ENCODE measurements around the gene NTSR1.

Gene NTSR1

DNA sequence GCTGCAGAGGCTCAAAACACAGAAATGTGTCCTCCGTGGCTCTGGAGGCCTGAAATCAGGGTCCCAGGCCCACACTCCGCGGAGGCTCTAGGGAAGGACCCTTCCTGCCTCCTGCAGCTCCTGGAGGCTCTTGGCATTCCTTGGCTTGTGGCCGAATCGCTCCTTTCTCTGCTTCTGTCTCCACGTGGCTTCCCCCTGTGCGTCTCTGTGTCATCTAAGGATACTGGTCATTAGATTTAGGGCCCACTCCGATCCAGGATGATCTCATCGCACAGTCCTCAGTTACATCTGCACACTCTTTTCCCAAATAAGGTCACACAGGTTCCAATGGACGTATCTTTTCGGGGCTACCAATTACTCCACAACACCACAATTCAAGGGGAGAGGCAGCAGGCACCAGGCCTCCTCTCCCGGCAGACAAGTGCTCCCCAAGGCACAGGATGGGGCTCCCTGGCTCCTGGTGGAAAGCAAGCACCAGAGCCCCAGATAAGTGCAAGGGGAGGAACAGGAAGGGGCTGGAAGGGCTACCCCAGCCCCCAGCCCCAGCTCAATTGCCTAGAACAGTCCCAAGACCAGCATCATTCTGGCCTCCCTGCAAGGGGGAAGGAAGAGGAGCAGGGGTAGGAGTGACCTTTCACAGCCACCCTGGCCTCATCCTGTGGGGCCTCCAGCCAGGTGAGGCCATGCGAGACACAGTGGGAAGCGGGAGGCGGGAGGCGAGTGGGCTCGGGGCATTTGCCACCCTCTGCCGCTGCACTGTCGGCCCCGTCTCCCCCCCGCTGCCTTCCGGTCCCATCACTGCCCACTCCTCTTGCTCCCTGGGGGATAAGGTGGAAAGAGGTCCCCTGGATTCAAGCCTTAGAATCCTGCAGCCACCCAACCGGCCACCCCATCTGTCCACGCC is 16.3 kb downstream of the NTSR1 start:
- Histone ChIP-seq H3K27ac (peak overlapping the region in 4 of 11 experiments; percentile 87 to 95 (median 92); a peak in 3 of 22 replicates), H3K36me3 (peaks cover 0 to 4% (median 0%) of the 10 kb centered on the region in 11 experiments; a peak in 1 of 22 replicates), H3K4me2 (peak overlapping the region; percentile 79 to 98 (median 94)), H3K4me1 (peaks cover 67 to 87% (median 85%) of the 10 kb centered on the region in 10 experiments), H3K27me3 (peaks cover 0 to 41% (median 0%) of the 10 kb centered on the region in 11 experiments; a peak in 6 of 22 replicates), H3K4me3 (peak overlapping the region in 4 of 10 experiments; percentile 9 to 39 (median 11); a peak in 7 of 20 replicates), H4K20me1 (no peaks in the 10 kb centered on the region), H3K9me3 (replicated peaks in 1 of 11) (peaks cover 20 to 27% (median 21%) of the 10 kb centered on the region in 11 experiments), H3K9ac (peak overlapping the region in 5 of 11 experiments; percentile 14 to 79 (median 35); a peak in 8 of 22 replicates)
- no peak for TF ChIP-seq Cebpa-rat (IDR thresholded peaks at IDR 0.05)

DNA sequence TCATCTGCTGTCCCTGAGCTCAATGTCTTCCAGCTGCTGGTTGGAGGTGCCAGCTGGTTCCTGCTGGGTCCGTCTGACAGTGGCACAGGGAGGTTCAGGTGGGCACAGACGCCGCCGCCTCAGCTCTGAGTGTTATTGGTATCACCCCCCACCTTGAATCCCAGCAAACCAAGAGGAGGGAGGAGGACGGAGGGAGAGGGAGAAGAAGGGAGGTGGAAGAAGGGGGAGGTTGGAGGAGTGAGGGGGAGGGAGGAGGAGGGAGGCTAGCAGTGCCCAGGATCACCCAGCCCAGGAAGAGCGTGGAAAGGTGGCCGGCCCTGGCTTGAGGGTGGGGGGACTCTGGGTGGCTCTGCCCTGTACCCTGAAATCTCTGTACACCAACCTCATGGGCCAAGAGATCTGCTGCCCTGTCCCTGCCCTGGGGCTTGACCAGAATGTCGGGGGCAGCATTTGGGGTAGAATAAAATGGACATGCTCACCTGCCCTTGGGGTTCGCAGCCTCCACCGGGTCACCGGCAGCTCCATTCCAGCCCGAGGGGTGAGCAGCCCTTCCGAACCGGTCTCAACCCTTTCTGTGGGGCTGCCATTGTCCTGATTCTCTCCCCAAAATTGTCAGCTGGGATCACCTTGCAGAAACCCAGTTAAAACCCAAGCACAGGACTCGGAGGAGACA is 17.1 kb downstream of the NTSR1 start:
- peaks cover 12 to 19% (median 17%) of the 10 kb centered on the region in 11 experiments for H3K9me3 ChIP-seq (replicated peaks in 1 of 11)
- TF ChIP-seq Cebpa-rat (IDR thresholded peaks at IDR 0.05), result no peak
- peak overlapping the region in 7 of 11 experiments; percentile 1 to 95 (median 87); a peak in 11 of 22 replicates for H3K27ac ChIP-seq
- peak overlapping the region in 5 of 10 experiments; percentile 10 to 47 (median 20); a peak in 7 of 20 replicates for H3K4me3 ChIP-seq
- H3K36me3 ChIP-seq, result peaks cover 0 to 4% (median 0%) of the 10 kb centered on the region in 11 experiments; a peak in 1 of 22 replicates
- H4K20me1 ChIP-seq, result no peaks in the 10 kb centered on the region
- peaks cover 67 to 94% (median 89%) of the 10 kb centered on the region in 10 experiments for H3K4me1 ChIP-seq
- H3K27me3 ChIP-seq, result peaks cover 0 to 41% (median 0%) of the 10 kb centered on the region in 11 experiments; a peak in 6 of 22 replicates
- H3K9ac ChIP-seq, result peak overlapping the region in 5 of 11 experiments; percentile 5 to 79 (median 42); a peak in 12 of 22 replicates
- H3K4me2 ChIP-seq, result peak overlapping the region; percentile 79 to 98 (median 94)

DNA sequence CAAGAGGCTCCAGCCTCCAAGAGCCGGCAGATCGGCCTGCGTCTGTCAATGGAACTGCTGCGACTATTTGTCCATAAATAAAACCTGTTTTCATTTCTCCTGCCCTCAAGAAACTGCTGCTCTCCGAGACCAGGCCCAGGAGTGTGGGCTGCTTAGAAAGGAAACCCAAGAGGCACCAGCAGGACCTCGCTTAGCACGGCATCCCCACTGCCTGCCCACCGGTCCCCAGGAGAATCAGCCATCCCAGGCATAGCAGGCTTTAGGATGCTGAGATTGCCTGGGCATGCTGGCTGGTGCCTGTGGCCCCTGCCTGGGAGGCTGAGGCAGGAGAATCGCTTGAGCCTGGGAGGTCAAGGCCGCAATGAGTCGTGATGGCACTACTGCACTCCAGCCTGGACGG is 17.6 kb downstream of the NTSR1 start:
- TF ChIP-seq Cebpa-rat (IDR thresholded peaks at IDR 0.05), result no peak
- peaks cover 7 to 13% (median 11%) of the 10 kb centered on the region in 11 experiments for H3K9me3 ChIP-seq (replicated peaks in 1 of 11)
- peaks cover 67 to 94% (median 89%) of the 10 kb centered on the region in 10 experiments for H3K4me1 ChIP-seq
- peak overlapping the region in 7 of 11 experiments; percentile 1 to 95 (median 87); a peak in 11 of 22 replicates for H3K27ac ChIP-seq
- H3K36me3 ChIP-seq, result no peaks in the 10 kb centered on the region; a peak in 1 of 22 replicates
- peak overlapping the region in 2 of 10 experiments; percentile 39 to 47; a peak in 5 of 20 replicates for H3K4me3 ChIP-seq
- peak overlapping the region; percentile 79 to 98 (median 94) for H3K4me2 ChIP-seq
- peak overlapping the region in 5 of 11 experiments; percentile 5 to 79 (median 42); a peak in 8 of 22 replicates for H3K9ac ChIP-seq
- no peaks in the 10 kb centered on the region for H4K20me1 ChIP-seq
- H3K27me3 ChIP-seq, result peaks cover 0 to 41% (median 0%) of the 10 kb centered on the region in 11 experiments; a peak in 6 of 22 replicates

DNA sequence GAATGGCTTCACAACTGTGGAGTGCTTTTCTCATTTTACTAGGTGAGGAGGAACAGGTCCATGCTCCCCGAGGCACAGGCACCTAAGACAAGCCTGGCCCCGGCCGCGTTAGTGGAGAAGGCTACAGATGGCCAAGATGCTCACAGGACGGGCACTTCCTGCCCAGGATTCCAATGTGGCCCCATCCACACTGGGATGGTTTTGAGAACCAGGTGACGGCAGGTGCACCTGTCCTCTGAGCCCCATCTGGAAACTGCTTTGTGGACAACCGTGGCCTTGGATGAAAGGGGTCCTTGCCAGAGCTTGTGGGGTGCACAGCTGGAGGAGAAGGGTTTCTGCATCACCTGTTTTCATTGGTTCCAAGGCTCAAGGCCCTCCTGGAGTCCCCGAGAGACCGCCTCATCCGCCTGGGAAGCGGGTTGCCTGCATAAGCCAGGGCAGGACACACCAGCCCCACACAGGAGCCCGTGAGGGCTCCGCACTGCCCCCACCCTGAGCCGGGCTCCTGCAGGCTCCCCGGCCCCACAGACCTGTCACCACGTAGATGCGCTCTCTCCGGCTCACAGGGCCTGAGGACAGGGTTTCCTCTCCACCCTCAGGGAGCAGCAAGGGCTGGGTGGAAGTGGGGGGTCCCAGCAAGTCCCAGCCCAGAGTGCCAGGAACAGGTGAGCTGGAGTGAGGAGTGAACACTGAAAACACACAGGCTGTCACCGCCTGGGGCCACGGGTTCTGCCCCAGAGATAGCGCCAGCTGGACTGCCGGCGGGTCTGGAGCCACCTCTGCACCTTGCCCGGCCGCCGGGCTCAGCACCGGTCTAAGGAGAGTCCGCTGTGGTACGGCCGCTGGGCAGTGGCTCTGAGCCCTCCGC is 18.3 kb downstream of the NTSR1 start:
- peaks cover 0 to 37% (median 0%) of the 10 kb centered on the region in 11 experiments; a peak in 6 of 22 replicates for H3K27me3 ChIP-seq
- peak overlapping the region in 8 of 10 experiments; percentile 13 to 56 (median 35); a peak in 11 of 20 replicates for H3K4me3 ChIP-seq
- no peak for TF ChIP-seq Cebpa-rat (IDR thresholded peaks at IDR 0.05)
- H3K36me3 ChIP-seq, result no peaks in the 10 kb centered on the region
- H3K4me2 ChIP-seq, result peak overlapping the region; percentile 79 to 98 (median 94)
- peaks cover 70 to 92% (median 91%) of the 10 kb centered on the region in 10 experiments for H3K4me1 ChIP-seq
- H3K27ac ChIP-seq, result peak overlapping the region in 10 of 11 experiments; percentile 66 to 95 (median 86); a peak in 20 of 22 replicates
- H4K20me1 ChIP-seq, result no peaks in the 10 kb centered on the region
- H3K9ac ChIP-seq, result peak overlapping the region in 10 of 11 experiments; percentile 49 to 80 (median 75); a peak in 19 of 22 replicates
- peaks cover 0 to 7% (median 4%) of the 10 kb centered on the region in 11 experiments; a peak in 15 of 22 replicates for H3K9me3 ChIP-seq (replicated peaks in 1 of 11)

DNA sequence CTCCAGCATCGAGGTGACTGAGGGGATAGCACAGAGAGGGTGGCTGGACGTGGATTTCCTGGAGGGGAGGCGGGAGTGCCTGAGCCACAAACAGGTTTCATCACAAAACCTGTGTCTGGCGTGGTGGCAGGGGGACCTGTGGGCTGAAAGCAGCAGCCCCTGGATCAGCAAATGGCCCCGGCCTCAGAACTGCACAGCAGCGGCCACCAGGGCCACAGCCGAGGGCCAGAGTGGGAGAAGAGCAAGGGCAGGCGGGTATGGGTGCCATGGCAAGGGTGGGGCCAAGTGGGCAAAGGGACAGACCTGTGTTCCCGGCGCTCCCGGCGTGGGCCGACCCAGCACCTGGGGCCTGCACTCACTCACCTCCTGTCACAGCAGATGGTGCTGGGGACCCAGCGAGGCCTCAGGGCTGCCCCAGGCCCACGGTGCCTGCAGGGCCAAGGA is 19.0 kb downstream of the NTSR1 start:
- peak overlapping the region in 9 of 10 experiments; percentile 7 to 56 (median 33); a peak in 13 of 20 replicates for H3K4me3 ChIP-seq
- peak overlapping the region in 10 of 11 experiments; percentile 49 to 80 (median 75); a peak in 20 of 22 replicates for H3K9ac ChIP-seq
- H3K36me3 ChIP-seq, result no peaks in the 10 kb centered on the region
- no peaks in the 10 kb centered on the region for H4K20me1 ChIP-seq
- peak overlapping the region; percentile 79 to 98 (median 94) for H3K4me2 ChIP-seq
- H3K4me1 ChIP-seq, result peaks cover 76 to 92% (median 92%) of the 10 kb centered on the region in 10 experiments
- peaks cover 0 to 31% (median 0%) of the 10 kb centered on the region in 11 experiments; a peak in 5 of 22 replicates for H3K27me3 ChIP-seq
- no peak for TF ChIP-seq Cebpa-rat (IDR thresholded peaks at IDR 0.05)
- peak overlapping the region in 10 of 11 experiments; percentile 66 to 95 (median 86); a peak in 20 of 22 replicates for H3K27ac ChIP-seq
- peaks cover 0 to 5% (median 0%) of the 10 kb centered on the region in 11 experiments; a peak in 2 of 22 replicates for H3K9me3 ChIP-seq (replicated peaks in 1 of 11)

DNA sequence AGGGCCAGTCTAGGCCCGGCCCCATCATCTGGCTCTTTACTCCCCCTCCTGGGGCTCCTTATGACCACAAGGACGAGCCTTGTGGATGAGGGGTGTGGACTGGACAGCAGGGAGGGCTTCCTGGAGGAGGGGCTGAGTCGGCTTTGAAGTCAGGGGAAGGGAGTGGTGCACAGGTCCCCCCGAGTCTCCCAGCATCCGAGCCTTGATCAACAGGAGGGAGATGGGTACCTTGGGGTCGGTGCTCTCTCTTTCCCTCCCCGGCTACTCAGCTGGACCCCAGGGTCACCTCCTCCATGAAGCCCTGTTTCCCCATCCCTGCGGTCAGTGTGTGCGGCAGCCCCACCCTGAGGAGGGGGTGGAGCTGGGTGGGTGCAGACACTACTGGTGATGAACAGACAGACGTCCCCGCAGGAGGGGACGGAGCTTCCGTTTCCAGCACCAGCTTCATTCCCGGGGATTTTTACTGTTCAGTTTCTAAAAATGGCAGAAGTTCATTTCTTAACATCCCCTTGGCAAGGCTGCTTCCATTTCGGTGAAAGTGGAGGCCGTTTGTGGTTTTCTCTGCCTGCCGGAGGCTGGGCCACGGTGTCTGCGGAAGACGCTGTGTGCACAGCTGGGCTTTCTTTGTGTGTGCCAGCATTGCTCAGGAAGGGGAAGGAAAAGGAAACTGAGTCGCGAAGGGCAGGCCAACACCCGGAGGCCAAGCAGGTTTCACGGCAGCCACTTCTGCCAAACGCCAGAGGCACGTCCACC is 19.6 kb downstream of the NTSR1 start:
- peak overlapping the region; percentile 0 to 56 (median 32); a peak in 12 of 20 replicates for H3K4me3 ChIP-seq
- peaks cover 0 to 5% (median 0%) of the 10 kb centered on the region in 11 experiments; a peak in 2 of 22 replicates for H3K9me3 ChIP-seq (replicated peaks in 1 of 11)
- peaks cover 81 to 93% (median 92%) of the 10 kb centered on the region in 10 experiments for H3K4me1 ChIP-seq
- H3K27me3 ChIP-seq, result peaks cover 0 to 25% (median 0%) of the 10 kb centered on the region in 11 experiments; a peak in 4 of 22 replicates
- H3K27ac ChIP-seq, result peak overlapping the region in 10 of 11 experiments; percentile 66 to 95 (median 86); a peak in 20 of 22 replicates
- peak overlapping the region; percentile 79 to 98 (median 94) for H3K4me2 ChIP-seq
- peak overlapping the region in 10 of 11 experiments; percentile 49 to 80 (median 75); a peak in 19 of 22 replicates for H3K9ac ChIP-seq
- TF ChIP-seq Cebpa-rat (IDR thresholded peaks at IDR 0.05), result peak in 2 of 11 experiments; percentile 33 to 58; a peak in 3 of 22 replicates
- H4K20me1 ChIP-seq, result no peaks in the 10 kb centered on the region
- no peaks in the 10 kb centered on the region for H3K36me3 ChIP-seq
